Endothelial cell of umbilical vein (primary cell): Measurements from ENCODE around the gene RAB8B. TPM values are rescaled to one million over a fixed set of nuclear protein-coding genes. Genes with fewer than 3 reads are reported as not detected.

Experiments used
- BruUV-seq: library from RNA; stranded (reverse); fragments of 400-500 nt; replicated peaks from 2 replicates; lab custom pipeline; 2021; lab: Mats Ljungman, UMichigan
- CTCF ChIA-PET: fragments of 300-600, 350-600 bp; sonication (Branson Sonifier 250); formaldehyde crosslinking; loops from one replicate; lab custom pipeline; 2021; ENCODE audit warnings: antibody characterized with exemption, inconsistent platforms; lab: Charles Lee
- POLR2A ChIA-PET: fragments of 300-600, 350-600 bp; sonication (Branson Sonifier 250); formaldehyde crosslinking; loops from one replicate; lab custom pipeline; 2021; ENCODE audit warnings: antibody characterized with exemption, inconsistent platforms; lab: Charles Lee
- DNase-seq: peaks from one replicate; pipeline ENCODE4 v3.0.0-alpha.2; 2011; ENCODE audit warnings: low read depth, low spot score
- FAIRE-seq: peaks from 2 replicates; lab custom pipeline; 2011; peaks lifted over from hg19 to GRCh38; lab: Jason Lieb, UNC
- H2AFZ ChIP-seq: 2 replicates; pipeline ENCODE4 v1.6.0; 2012; ENCODE audit warnings: low read depth, low read length, control low read depth, inconsistent platforms
- H3K27ac ChIP-seq: 2 replicates; pipeline ENCODE4 v1.5.1; 2011; ENCODE audit warnings: low read depth, mild to moderate bottlenecking, control low read depth, low read length, moderate library complexity; ENCODE audit not compliant: insufficient read depth
- H3K27me3 ChIP-seq, 2 experiments: 2 replicates each; pipeline versions ENCODE4 v1.6.0 to v1.6.1; 2011; ENCODE audit warnings: low read length in 2 of 2, mixed read lengths in 1 of 2; ENCODE audit not compliant: control insufficient read depth in 2 of 2, insufficient read depth in 2 of 2
- H3K36me3 ChIP-seq, 2 experiments: 2 replicates in 1 of 2; 3 replicates in 1 of 2; pipeline ENCODE4 v1.5.1; 2011; ENCODE audit warnings: low read length in 2 of 2, mild to moderate bottlenecking in 1 of 2, moderate library complexity in 1 of 2; ENCODE audit not compliant: control insufficient read depth in 2 of 2, insufficient read depth in 2 of 2; ENCODE audit errors: extremely low read depth in 1 of 2
- H3K4me1 ChIP-seq: 3 replicates; pipeline ENCODE4 v1.5.1; 2011; ENCODE audit warnings: mild to moderate bottlenecking, low read length; ENCODE audit not compliant: control insufficient read depth, insufficient read depth; ENCODE audit errors: extremely low read depth
- H3K4me2 ChIP-seq: 2 replicates; pipeline ENCODE4 v1.6.1; 2011; ENCODE audit warnings: low read length, control low read depth, mixed read lengths; ENCODE audit not compliant: insufficient read depth
- H3K4me3 ChIP-seq, 3 experiments: fragments of 200-600 bp in 1 of 3; sonication (generic), shearing (Covaris generic) in 1 of 3; replicated peaks in 1 of 3; 2 replicates each; pipeline ENCODE4 v1.5.1; 2011 to 2016; ENCODE audit warnings: control low read depth in 3 of 3, low read length in 3 of 3, mild to moderate bottlenecking in 2 of 3, inconsistent platforms in 1 of 3, low read depth in 1 of 3, moderate library complexity in 1 of 3; ENCODE audit not compliant: insufficient read depth in 1 of 3
- H3K79me2 ChIP-seq: 2 replicates; pipeline ENCODE4 v1.6.0; 2012; ENCODE audit warnings: low read length, inconsistent platforms; ENCODE audit not compliant: control insufficient read depth, insufficient read depth
- H3K9ac ChIP-seq: replicated peaks from 2 replicates; pipeline ENCODE3; 2011; ENCODE audit warnings: low read length, control low read depth; ENCODE audit not compliant: insufficient read depth; ENCODE audit errors: extremely low read depth
- H3K9me1 ChIP-seq: replicated peaks from 3 replicates; pipeline ENCODE4 v1.6.0; 2011; ENCODE audit warnings: mild to moderate bottlenecking, low read length; ENCODE audit not compliant: control insufficient read depth, insufficient read depth; ENCODE audit errors: extremely low read depth
- H3K9me3 ChIP-seq: replicated peaks from 2 replicates; pipeline ENCODE4 v1.5.1; 2012; ENCODE audit warnings: low read length, inconsistent platforms; ENCODE audit not compliant: control insufficient read depth, insufficient read depth
- H4K20me1 ChIP-seq: replicated peaks from 2 replicates; pipeline ENCODE3; 2011; ENCODE audit warnings: mild to moderate bottlenecking, low read length; ENCODE audit not compliant: control insufficient read depth, insufficient read depth; ENCODE audit errors: extremely low read depth
- EZH2 ChIP-seq: IDR thresholded peaks from 2 replicates; pipeline ENCODE4 v1.6.1; 2012; ENCODE audit warnings: borderline replicate concordance, low read depth, mild to moderate bottlenecking, moderate library complexity, low read length, inconsistent platforms; ENCODE audit not compliant: severe bottlenecking
- FOS ChIP-seq: IDR thresholded peaks from 2 replicates; pipeline ENCODE4 v1.6.1; 2011; ENCODE audit warnings: mild to moderate bottlenecking, low read length, moderate library complexity, borderline replicate concordance; ENCODE audit not compliant: insufficient read depth
- GATA2 ChIP-seq: IDR thresholded peaks from 2 replicates; pipeline ENCODE4 v1.7.0; 2011; ENCODE audit warnings: low read depth, mild to moderate bottlenecking, moderate library complexity, mixed read lengths, low read length; ENCODE audit not compliant: insufficient read length, insufficient read depth
- JUN ChIP-seq: IDR thresholded peaks from 2 replicates; pipeline ENCODE4 v1.6.1; 2011; ENCODE audit warnings: borderline replicate concordance, low read depth; ENCODE audit not compliant: insufficient read length, insufficient read depth
- MYC ChIP-seq: IDR thresholded peaks from one replicate; pipeline ENCODE4 v1.6.1; 2011; ENCODE audit warnings: mild to moderate bottlenecking, low read depth, low read length
- POLR2A ChIP-seq: IDR thresholded peaks from 2 replicates; pipeline ENCODE4 v1.6.1; 2012; ENCODE audit warnings: low read depth, mild to moderate bottlenecking, control low read depth, low read length
- POLR2AphosphoS5 ChIP-seq: IDR thresholded peaks from 2 replicates; pipeline ENCODE4 v1.6.1; 2012; ENCODE audit warnings: low read depth, mild to moderate bottlenecking, control low read depth, low read length, moderate library complexity; ENCODE audit not compliant: insufficient read depth
- dilution Hi-C: fragments of 300-500 bp; cut with MboI; formaldehyde crosslinking; loops from one replicate; pipeline ENCODE4 v1.15.0; 2019; ENCODE audit warnings: low sequenced_read_pairs; ENCODE audit not compliant: extremely low pct_ligation_motif_present
- intact Hi-C: fragments of 100-400 bp; cut with micrococcal nuclease; formaldehyde crosslinking; loops from one replicate; pipeline ENCODE4 v1.10.0; 2022
- polyA plus RNA-seq, 4 experiments: library from polyadenylated mRNA; depleted of rRNA in 3 of 4; stranded (reverse) in 3 of 4; unstranded in 1 of 4; fragments of >200 nt; gene quantifications; 2 replicates each; pipeline versions ENCODE4 v1.2.1 to v1.2.3, GENCODE V29; 2011 to 2012; ENCODE audit warnings: missing spikeins in 1 of 4
- total RNA-seq: library from RNA; stranded (reverse); gene quantifications from 2 replicates; pipeline ENCODE4 v1.2.3, GENCODE V29; 2021
- TF ChIP-seq, protein P1 (sequence below), 2 donors: IDR thresholded peaks; 1 replicate in 1 of 2; 2 replicates in 1 of 2; pipeline ENCODE4 v1.5.1; 2011; ENCODE audit warnings: low read length in 2 of 2, mild to moderate bottlenecking in 2 of 2, moderate library complexity in 2 of 2, control low read depth in 1 of 2, inconsistent platforms in 1 of 2, low read depth in 1 of 2; ENCODE audit not compliant: insufficient read depth in 1 of 2; ENCODE audit errors: extremely low read depth in 1 of 2
- TF ChIP-seq, protein P2 (sequence below): IDR thresholded peaks from 2 replicates; pipeline ENCODE4 v1.6.1; 2011; ENCODE audit not compliant: insufficient read depth, insufficient read length

RAB8B gene
- total and polyA plus RNA-seq, 2 donors (not counting 3 experiments of a cell fraction or from before 2014, with no cell fraction given), result 10.4 to 52.5 TPM

DNA sequence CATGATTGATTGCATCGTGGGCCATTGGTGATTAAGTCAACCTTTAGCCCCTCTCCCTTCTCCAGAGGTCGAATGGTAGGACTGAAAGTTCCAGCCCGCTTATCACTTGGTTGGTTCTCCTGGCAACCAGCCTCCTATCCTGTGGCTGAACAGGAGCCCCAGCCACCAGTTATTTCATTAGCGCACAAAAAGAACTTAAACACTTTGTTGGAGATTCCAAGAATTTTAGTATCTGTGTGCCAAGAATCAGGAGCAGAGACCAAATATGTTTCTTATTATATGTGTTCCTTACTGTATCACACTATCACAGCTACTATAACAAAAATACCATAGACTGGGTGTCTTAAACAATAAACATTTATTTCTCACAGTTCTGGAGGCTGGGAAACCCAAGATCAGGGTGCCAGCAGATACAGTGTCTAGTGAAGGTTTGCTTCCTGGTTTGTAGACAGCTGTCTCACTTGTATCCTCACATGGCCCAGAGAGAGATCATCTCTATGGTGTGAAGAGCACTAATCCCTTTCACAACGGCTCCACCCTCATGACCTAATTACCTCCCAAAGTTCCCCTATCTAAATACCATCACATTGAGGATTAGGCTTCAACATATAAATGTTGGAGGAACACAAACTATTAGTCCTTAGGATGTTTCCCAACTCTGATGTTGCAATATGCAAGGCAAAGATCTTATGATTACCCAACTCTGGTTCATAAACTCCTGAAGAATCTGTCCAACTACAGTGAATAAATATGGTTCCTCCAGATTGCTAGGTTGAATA, 57.5 kb downstream of the RAB8B start:
- ChIA-PET CTCF (interaction anchor here (0.6 to 1.2 kb wide), 3 partner anchors 10 to 16 kb away, joined by 3 read pairs; no protein-coding TSS in a partner anchor), POLR2A (no interaction called here)
- BruUV-seq, result no TSS peak
- H3K4me2 ChIP-seq, result no peak overlapping the region
- H3K9me1 ChIP-seq, result no peaks in the 10 kb centered on the region
- no peak overlapping the region for H3K4me3 ChIP-seq
- no peak overlapping the region for H2AFZ ChIP-seq
- peaks cover 2 to 4% of the 10 kb centered on the region in 2 experiments for H3K36me3 ChIP-seq
- H3K27me3 ChIP-seq, result no peaks in the 10 kb centered on the region
- intact Hi-C loops, result no loop called here
- H3K4me1 ChIP-seq, result peaks cover 21% of the 10 kb centered on the region
- no peak overlapping the region for H3K27ac ChIP-seq
- DNase-seq, result no peak
- dilution Hi-C loops, result no loop called here
- H4K20me1 ChIP-seq, result no peaks in the 10 kb centered on the region
- no peak for FAIRE-seq
- no peaks in the 10 kb centered on the region for H3K9me3 ChIP-seq
- no peak overlapping the region for H3K9ac ChIP-seq
- H3K79me2 ChIP-seq, result peaks cover 12% of the 10 kb centered on the region
- TF ChIP-seq GATA2 (no peak), POLR2A (no peak)
- TF ChIP-seq, protein P1, sequence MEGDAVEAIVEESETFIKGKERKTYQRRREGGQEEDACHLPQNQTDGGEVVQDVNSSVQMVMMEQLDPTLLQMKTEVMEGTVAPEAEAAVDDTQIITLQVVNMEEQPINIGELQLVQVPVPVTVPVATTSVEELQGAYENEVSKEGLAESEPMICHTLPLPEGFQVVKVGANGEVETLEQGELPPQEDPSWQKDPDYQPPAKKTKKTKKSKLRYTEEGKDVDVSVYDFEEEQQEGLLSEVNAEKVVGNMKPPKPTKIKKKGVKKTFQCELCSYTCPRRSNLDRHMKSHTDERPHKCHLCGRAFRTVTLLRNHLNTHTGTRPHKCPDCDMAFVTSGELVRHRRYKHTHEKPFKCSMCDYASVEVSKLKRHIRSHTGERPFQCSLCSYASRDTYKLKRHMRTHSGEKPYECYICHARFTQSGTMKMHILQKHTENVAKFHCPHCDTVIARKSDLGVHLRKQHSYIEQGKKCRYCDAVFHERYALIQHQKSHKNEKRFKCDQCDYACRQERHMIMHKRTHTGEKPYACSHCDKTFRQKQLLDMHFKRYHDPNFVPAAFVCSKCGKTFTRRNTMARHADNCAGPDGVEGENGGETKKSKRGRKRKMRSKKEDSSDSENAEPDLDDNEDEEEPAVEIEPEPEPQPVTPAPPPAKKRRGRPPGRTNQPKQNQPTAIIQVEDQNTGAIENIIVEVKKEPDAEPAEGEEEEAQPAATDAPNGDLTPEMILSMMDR (IDR thresholded peaks at IDR 0.05; ENCODE audit: extremely low read depth in 1 of 2, insufficient read depth in 1 of 2, low read depth in 1 of 2, low read length in 2 of 2), result no peak

DNA sequence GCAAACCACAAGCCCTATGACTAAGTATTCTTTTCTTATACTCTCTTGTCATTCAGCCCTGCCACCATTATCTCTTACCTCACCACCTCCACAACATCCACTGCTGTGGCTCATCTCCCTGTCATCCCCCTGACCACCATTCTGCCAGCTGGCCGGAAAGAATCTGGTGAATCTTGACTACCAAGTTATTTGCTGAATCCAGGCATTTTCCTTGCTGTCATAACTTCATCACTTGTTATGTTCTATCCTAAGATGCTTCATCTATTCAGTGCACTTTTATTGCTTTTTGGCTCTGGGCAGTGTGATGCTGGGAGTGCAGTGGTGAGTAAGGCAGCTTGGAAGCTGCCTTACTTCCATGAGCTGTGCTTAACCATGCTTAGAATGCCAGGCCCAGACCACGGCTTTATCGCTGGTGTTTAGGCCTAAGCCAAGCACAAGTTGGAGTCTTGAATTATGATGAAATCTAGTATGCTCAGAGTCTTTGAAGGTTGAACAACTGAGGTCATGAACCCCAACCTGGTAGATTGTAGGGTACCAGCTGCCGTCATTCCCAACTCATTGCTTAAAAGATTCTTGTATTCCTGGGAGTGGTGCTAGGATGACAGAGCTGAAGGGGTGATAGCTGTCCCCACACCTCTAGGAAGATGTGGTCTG, 61.0 kb downstream of the RAB8B start:
- dilution Hi-C loops (no loop called here), intact Hi-C loops (no loop called here)
- TF ChIP-seq EZH2, result no peak
- TF ChIP-seq GATA2, result no peak
- TF ChIP-seq POLR2AphosphoS5, result no peak
- TF ChIP-seq JUN, result no peak
- TF ChIP-seq FOS, result no peak
- TF ChIP-seq, protein P2, sequence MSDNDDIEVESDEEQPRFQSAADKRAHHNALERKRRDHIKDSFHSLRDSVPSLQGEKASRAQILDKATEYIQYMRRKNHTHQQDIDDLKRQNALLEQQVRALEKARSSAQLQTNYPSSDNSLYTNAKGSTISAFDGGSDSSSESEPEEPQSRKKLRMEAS, result no peak
- no peak for TF ChIP-seq MYC
- no peak for TF ChIP-seq POLR2A
- TF ChIP-seq, protein P1 (IDR thresholded peaks at IDR 0.05; ENCODE audit: extremely low read depth in 1 of 2, insufficient read depth in 1 of 2, low read depth in 1 of 2, low read length in 2 of 2), result no peak
- Histone ChIP-seq H4K20me1 (no peaks in the 10 kb centered on the region), H2AFZ (no peak overlapping the region), H3K27ac (no peak overlapping the region), H3K79me2 (peaks cover 1% of the 10 kb centered on the region), H3K27me3 (no peaks in the 10 kb centered on the region), H3K9me3 (no peaks in the 10 kb centered on the region), H3K9me1 (no peaks in the 10 kb centered on the region), H3K4me1 (peaks cover 1% of the 10 kb centered on the region), H3K9ac (no peak overlapping the region), H3K36me3 (peaks cover 2 to 4% of the 10 kb centered on the region in 2 experiments), H3K4me2 (no peak overlapping the region), H3K4me3 (no peak overlapping the region)
- no TSS peak for BruUV-seq
- POLR2A ChIA-PET, result no interaction called here
- CTCF ChIA-PET, result no interaction called here
- FAIRE-seq, result no peak
- DNase-seq, result no peak
